Fibroblast of lung (primary cell): ENCODE results near the gene GNL2.
"Not testable (repeated sequence)": the region's sequence is repeated elsewhere in the genome, so short reads cannot be mapped to it uniquely, and the experiment has no call there.

ENCODE experiments used
- EZH2 ChIP-seq: IDR thresholded peaks from 2 replicates; pipeline ENCODE4 v1.5.1; 2012; ENCODE audit warnings: low read length, control low read depth, mild to moderate bottlenecking; ENCODE audit errors: missing control alignments
- TF ChIP-seq, protein P1 (sequence below), 2 donors: IDR thresholded peaks in 1 of 2; conservative IDR thresholded peaks in 1 of 2; 1 replicate in 1 of 2; 2 replicates in 1 of 2; pipeline ENCODE4 v1.5.1; 2011 to 2012; ENCODE audit warnings: low read length in 2 of 2, control low read depth in 1 of 2, inconsistent platforms in 1 of 2, low read depth in 1 of 2, mild to moderate bottlenecking in 1 of 2

- TF ChIP-seq, protein P1, sequence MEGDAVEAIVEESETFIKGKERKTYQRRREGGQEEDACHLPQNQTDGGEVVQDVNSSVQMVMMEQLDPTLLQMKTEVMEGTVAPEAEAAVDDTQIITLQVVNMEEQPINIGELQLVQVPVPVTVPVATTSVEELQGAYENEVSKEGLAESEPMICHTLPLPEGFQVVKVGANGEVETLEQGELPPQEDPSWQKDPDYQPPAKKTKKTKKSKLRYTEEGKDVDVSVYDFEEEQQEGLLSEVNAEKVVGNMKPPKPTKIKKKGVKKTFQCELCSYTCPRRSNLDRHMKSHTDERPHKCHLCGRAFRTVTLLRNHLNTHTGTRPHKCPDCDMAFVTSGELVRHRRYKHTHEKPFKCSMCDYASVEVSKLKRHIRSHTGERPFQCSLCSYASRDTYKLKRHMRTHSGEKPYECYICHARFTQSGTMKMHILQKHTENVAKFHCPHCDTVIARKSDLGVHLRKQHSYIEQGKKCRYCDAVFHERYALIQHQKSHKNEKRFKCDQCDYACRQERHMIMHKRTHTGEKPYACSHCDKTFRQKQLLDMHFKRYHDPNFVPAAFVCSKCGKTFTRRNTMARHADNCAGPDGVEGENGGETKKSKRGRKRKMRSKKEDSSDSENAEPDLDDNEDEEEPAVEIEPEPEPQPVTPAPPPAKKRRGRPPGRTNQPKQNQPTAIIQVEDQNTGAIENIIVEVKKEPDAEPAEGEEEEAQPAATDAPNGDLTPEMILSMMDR (conservative IDR thresholded peaks at IDR 0.05 in 1 of 2, IDR thresholded peaks at IDR 0.05 in 1 of 2; ENCODE audit: low read depth in 1 of 2, low read length in 2 of 2), result not testable (repeated sequence)
- not testable (repeated sequence) for TF ChIP-seq EZH2
These were observed 65.8 kb downstream of the GNL2 start for GRCh38 chr1:37529888-37530287.
